SU-DHL-6 (cell line): Measurements from ENCODE around the gene C8G.

ENCODE experiments used
- CTCF ChIP-seq: fragments of 200-600 bp; sonication (generic); IDR thresholded peaks from one replicate; pipeline ENCODE4 v1.5.1; 2017; ENCODE audit warnings: antibody characterized with exemption, mild to moderate bottlenecking, low read length, moderate library complexity; ENCODE audit not compliant: insufficient read depth, poor library complexity, severe bottlenecking
- EZH2phosphoT487 ChIP-seq: fragments of 200-600 bp; sonication (generic), shearing (Covaris generic); conservative IDR thresholded peaks from 2 replicates; pipeline ENCODE4 v1.6.1; 2018; ENCODE audit warnings: mild to moderate bottlenecking, antibody characterized with exemption, low read length, moderate library complexity, mixed read lengths

- TF ChIP-seq CTCF (no peak), EZH2phosphoT487 (no peak)
Measured at GRCh38 chr9:136957461-136957860, 12.4 kb downstream of the C8G start.
